Osteoblast (primary cell): ENCODE results near the gene LRRC72. TPM values are rescaled to one million over a fixed set of nuclear protein-coding genes. Genes with fewer than 3 reads are reported as not detected.

Experiments
- DNase-seq: peaks from one replicate; pipeline ENCODE4 v3.0.0; 2011; ENCODE audit warnings: low spot score, mixed read lengths; ENCODE audit not compliant: insufficient read length; ENCODE audit errors: missing footprints
- H2AFZ ChIP-seq: 2 replicates; pipeline ENCODE4 v1.6.0; 2011; ENCODE audit warnings: mild to moderate bottlenecking, low read length
- H3K27ac ChIP-seq: 2 replicates; pipeline ENCODE4 v1.5.1; 2011; ENCODE audit warnings: mild to moderate bottlenecking, low read depth, low read length, moderate library complexity
- H3K27me3 ChIP-seq: 2 replicates; pipeline ENCODE4 v1.6.0; 2012; ENCODE audit warnings: mild to moderate bottlenecking, control low read depth, inconsistent platforms, low read length, moderate library complexity; ENCODE audit not compliant: insufficient read depth
- H3K36me3 ChIP-seq: 2 replicates; pipeline ENCODE4 v1.5.1; 2011; ENCODE audit warnings: mild to moderate bottlenecking, low read length, control low read depth, moderate library complexity; ENCODE audit not compliant: insufficient read depth
- H3K4me1 ChIP-seq: 2 replicates; pipeline ENCODE4 v1.5.1; 2011; ENCODE audit warnings: mild to moderate bottlenecking, low read length, control low read depth, moderate library complexity; ENCODE audit not compliant: insufficient read depth
- H3K4me2 ChIP-seq: 2 replicates; pipeline ENCODE4 v1.6.0; 2011; ENCODE audit warnings: mild to moderate bottlenecking, low read length; ENCODE audit not compliant: insufficient read depth
- H3K4me3 ChIP-seq: fragments of 200-600 bp; sonication (generic); 3 replicates; pipeline ENCODE4 v1.5.1; 2012; ENCODE audit warnings: mild to moderate bottlenecking, low read length, inconsistent platforms; ENCODE audit not compliant: insufficient read depth
- H3K79me2 ChIP-seq: 2 replicates; pipeline ENCODE4 v1.6.0; 2012; ENCODE audit warnings: mild to moderate bottlenecking, low read length, control low read depth, inconsistent platforms; ENCODE audit not compliant: insufficient read depth
- H3K9me3 ChIP-seq: 2 replicates; pipeline ENCODE4 v1.5.1; 2011; ENCODE audit warnings: low read depth, low read length, control low read depth
- H4K20me1 ChIP-seq: 2 replicates; pipeline ENCODE4 v1.6.0; 2012; ENCODE audit warnings: mild to moderate bottlenecking, low read length, control low read depth; ENCODE audit not compliant: insufficient read depth
- CTCF ChIP-seq: IDR thresholded peaks from 2 replicates; pipeline ENCODE4 v1.5.1; 2011; ENCODE audit warnings: mild to moderate bottlenecking, low read depth, low read length, moderate library complexity; ENCODE audit errors: extremely low read depth
- total RNA-seq: library from RNA; depleted of rRNA; stranded (reverse); fragments of >200 nt; gene quantifications from 2 replicates; pipeline ENCODE4 v1.2.3, GENCODE V29; 2012

Gene LRRC72
- total RNA-seq, 1 donor: not detected

DNA sequence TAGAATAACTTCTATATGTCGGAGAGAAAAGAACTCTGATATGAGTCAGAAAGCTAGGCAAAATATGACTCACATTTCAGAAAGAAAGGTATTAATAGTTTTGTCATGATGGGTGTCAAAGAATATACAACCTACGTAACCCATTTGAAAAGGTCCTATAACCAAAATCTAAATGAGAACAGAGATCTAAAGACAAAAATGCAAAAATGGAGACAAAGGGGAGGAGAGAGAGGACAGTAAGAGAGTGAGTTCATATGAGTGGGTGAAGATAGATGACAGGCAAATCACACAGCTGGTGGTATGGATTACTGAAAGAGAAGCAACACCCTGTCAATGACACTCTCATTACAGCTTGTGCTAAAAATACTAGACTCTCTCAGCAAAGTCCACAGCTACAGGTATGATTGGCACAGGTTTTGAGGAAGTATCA lies 93.4 kb downstream of the LRRC72 start:
- H3K4me1 ChIP-seq: no peaks in the 10 kb centered on the region
- H3K4me2 ChIP-seq: no peak overlapping the region
- no peak overlapping the region for H2AFZ ChIP-seq
- no peaks in the 10 kb centered on the region for H4K20me1 ChIP-seq
- no peaks in the 10 kb centered on the region for H3K27me3 ChIP-seq
- H3K27ac ChIP-seq: no peak overlapping the region
- no peak overlapping the region for H3K4me3 ChIP-seq
- H3K36me3 ChIP-seq: peaks cover 41% of the 10 kb centered on the region
- H3K9me3 ChIP-seq: no peaks in the 10 kb centered on the region
- TF ChIP-seq CTCF: no peak
- DNase-seq: no peak
- H3K79me2 ChIP-seq: no peaks in the 10 kb centered on the region

GRCh38 chr7:16626388-16626787 lies 99.8 kb downstream of the LRRC72 start:
- Histone ChIP-seq H3K79me2 (peaks cover 10% of the 10 kb centered on the region), H3K4me3 (no peak overlapping the region), H3K4me1 (no peaks in the 10 kb centered on the region), H3K9me3 (no peaks in the 10 kb centered on the region), H4K20me1 (no peaks in the 10 kb centered on the region), H2AFZ (no peak overlapping the region), H3K27me3 (no peaks in the 10 kb centered on the region), H3K4me2 (no peak overlapping the region), H3K36me3 (peaks cover 31% of the 10 kb centered on the region), H3K27ac (no peak overlapping the region)
- TF ChIP-seq CTCF: no peak
- DNase-seq: no peak

GRCh38 chr7:16627236-16627635 lies 100.6 kb downstream of the LRRC72 start:
- TF ChIP-seq CTCF: no peak
- Histone ChIP-seq H3K9me3 (no peaks in the 10 kb centered on the region), H3K79me2 (peaks cover 10% of the 10 kb centered on the region), H3K4me1 (no peaks in the 10 kb centered on the region), H3K4me2 (no peak overlapping the region), H3K4me3 (no peak overlapping the region), H2AFZ (no peak overlapping the region), H4K20me1 (no peaks in the 10 kb centered on the region), H3K27ac (no peak overlapping the region), H3K36me3 (peaks cover 27% of the 10 kb centered on the region), H3K27me3 (no peaks in the 10 kb centered on the region)
- no peak for DNase-seq

DNA sequence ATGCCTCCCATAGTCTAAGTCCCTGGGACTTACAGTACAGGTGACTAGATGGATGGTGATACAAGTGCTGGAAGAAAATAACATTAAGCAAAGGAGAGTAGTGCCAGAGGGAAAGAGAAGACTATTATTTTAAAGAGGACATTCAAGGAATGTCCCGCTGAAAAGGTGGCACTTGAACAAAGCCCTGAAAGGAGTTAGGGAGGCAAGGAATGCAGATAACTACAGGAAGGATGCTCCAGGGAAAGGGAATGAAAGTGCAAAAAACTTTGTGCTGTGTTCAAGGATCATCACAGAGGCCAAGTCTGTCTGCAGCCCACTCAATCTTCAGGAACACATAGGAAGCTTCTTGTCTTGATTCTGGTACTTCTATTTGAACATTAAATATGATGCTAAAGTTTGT lies 104.0 kb downstream of the LRRC72 start:
- peaks cover 10% of the 10 kb centered on the region for H3K79me2 ChIP-seq
- H3K9me3 ChIP-seq: no peaks in the 10 kb centered on the region
- no peak for TF ChIP-seq CTCF
- H3K27me3 ChIP-seq: no peaks in the 10 kb centered on the region
- H3K4me1 ChIP-seq: no peaks in the 10 kb centered on the region
- no peak overlapping the region for H2AFZ ChIP-seq
- peaks cover 14% of the 10 kb centered on the region for H3K36me3 ChIP-seq
- no peak overlapping the region for H3K27ac ChIP-seq
- no peak overlapping the region for H3K4me2 ChIP-seq
- H4K20me1 ChIP-seq: no peaks in the 10 kb centered on the region
- no peak for DNase-seq
- no peak overlapping the region for H3K4me3 ChIP-seq

Other genes with a start within 250 kb of the LRRC72 start
- gene CRPPA, start 105.3 kb upstream of the LRRC72 start, total RNA-seq: 2.4 and 3.3 TPM in 2 replicates
- gene SOSTDC1, start 61.1 kb upstream of the LRRC72 start, total RNA-seq: under 0.01 TPM in 1 of 2 replicates, not detected in the other
- gene ANKMY2, start 118.9 kb downstream of the LRRC72 start, total RNA-seq: 26.8 and 28.0 TPM in 2 replicates
- 45.4 and 52.8 TPM in 2 replicates for gene BZW2, start 119.4 kb downstream of the LRRC72 start, total RNA-seq
- gene TSPAN13, start 226.9 kb downstream of the LRRC72 start, total RNA-seq: 1.8 TPM in 2 replicates